ENCODE results near the gene CACNG1. TPM values are rescaled to one million over a fixed set of nuclear protein-coding genes. Genes with fewer than 3 reads are reported as not detected.

Gene CACNG1
- polyA plus RNA-seq, 1 of the 3 experiments (the other 2 are of a cell fraction) = not detected

DNA sequence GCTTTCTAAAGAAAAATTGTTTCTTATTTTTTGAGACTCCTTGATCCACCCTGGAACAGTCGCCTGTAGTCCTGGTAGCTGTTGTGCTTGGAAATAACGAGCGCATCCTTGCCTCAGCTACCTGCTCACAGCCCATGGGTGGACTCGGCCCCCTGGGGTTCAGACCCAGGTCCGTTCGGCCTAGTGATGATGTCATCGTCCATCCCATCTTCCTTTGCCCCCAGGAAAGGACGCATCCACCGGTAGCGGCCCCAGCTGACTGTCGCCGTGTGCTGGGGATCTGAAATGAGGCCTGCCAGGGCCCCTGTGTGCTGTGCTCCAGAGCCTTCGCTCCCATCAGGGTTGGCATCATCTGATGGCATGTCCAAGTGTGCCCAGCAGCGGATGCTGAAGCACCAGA is 12.0 kb upstream of the CACNG1 start (continued):
- TF ChIP-seq, protein P1, sequence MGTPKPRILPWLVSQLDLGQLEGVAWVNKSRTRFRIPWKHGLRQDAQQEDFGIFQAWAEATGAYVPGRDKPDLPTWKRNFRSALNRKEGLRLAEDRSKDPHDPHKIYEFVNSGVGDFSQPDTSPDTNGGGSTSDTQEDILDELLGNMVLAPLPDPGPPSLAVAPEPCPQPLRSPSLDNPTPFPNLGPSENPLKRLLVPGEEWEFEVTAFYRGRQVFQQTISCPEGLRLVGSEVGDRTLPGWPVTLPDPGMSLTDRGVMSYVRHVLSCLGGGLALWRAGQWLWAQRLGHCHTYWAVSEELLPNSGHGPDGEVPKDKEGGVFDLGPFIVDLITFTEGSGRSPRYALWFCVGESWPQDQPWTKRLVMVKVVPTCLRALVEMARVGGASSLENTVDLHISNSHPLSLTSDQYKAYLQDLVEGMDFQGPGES (IDR thresholded peaks at IDR 0.05; ENCODE audit: low read depth, low read length) = no peak

DNA sequence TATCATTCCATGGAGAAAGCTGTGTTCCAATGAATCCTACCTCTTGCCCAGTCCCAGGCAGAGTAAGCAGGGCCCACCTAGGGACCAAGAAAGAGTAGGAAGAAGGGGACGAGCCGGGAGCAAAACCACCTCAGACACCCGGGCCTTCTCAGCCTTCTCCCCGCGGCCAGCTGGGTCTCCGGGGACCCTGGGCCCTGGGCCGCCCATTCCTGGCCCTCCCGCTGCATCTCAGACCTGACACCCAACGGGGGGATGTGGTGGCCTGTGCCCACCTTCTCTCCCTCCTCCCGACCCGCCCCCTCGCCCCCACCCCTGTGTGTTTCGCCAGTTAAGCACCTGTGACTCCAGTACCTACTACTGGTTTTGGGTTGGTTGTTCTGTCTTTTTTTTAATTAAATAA is 11.4 kb upstream of the CACNG1 start:
- ChIA-PET POLR2A (no interaction called here), CTCF (interaction anchor here (0.8 to 1.4 kb wide), 4 partner anchors 8 to 43 kb away, joined by 3 read pairs; no protein-coding TSS in a partner anchor)
- Histone ChIP-seq H4K20me1 (ENCODE audit: insufficient read depth) (no peaks in the 10 kb centered on the region), H3K4me3 (ENCODE audit: low read depth in 2 of 2, low read length in 1 of 2) (no peak overlapping the region), H3K9me2 (no peaks in the 10 kb centered on the region), H3F3A (replicated peaks; ENCODE audit: insufficient read depth) (no peaks in the 10 kb centered on the region), H3K9me3 (no peaks in the 10 kb centered on the region), H3K4me1 (ENCODE audit: control insufficient read depth in 1 of 2, insufficient read depth in 2 of 2, low read depth in 1 of 2, low read length in 1 of 2) (no peaks in the 10 kb centered on the region), H3K27ac (ENCODE audit: low read depth in 2 of 2, low read length in 1 of 2) (no peak overlapping the region), H3K36me3 (replicated peaks in 1 of 2; ENCODE audit: control insufficient read depth in 1 of 2, insufficient read depth in 2 of 2, low read length in 1 of 2) (no peaks in the 10 kb centered on the region), H3K4me2 (no peak overlapping the region), H3K9ac (no peak overlapping the region), H2AFZ (ENCODE audit: low read depth) (no peak overlapping the region), H3K79me2 (ENCODE audit: insufficient read depth) (no peaks in the 10 kb centered on the region), H3K27me3 (ENCODE audit: insufficient read depth) (no peaks in the 10 kb centered on the region)
- no peak for TF ChIP-seq JUND (IDR thresholded peaks at IDR 0.05)
- no peak for TF ChIP-seq YY1 (IDR thresholded peaks at IDR 0.05; ENCODE audit: low read depth)
- TF ChIP-seq TAF1 (IDR thresholded peaks at IDR 0.05; ENCODE audit: borderline replicate concordance, low read depth, low read length) = no peak
- TF ChIP-seq FOSL2 (IDR thresholded peaks at IDR 0.05; ENCODE audit: borderline replicate concordance, low read depth) = no peak
- no peak for TF ChIP-seq GATA2 (CRISPR knock-in tag; IDR thresholded peaks at IDR 0.05)
- TF ChIP-seq, protein P2, sequence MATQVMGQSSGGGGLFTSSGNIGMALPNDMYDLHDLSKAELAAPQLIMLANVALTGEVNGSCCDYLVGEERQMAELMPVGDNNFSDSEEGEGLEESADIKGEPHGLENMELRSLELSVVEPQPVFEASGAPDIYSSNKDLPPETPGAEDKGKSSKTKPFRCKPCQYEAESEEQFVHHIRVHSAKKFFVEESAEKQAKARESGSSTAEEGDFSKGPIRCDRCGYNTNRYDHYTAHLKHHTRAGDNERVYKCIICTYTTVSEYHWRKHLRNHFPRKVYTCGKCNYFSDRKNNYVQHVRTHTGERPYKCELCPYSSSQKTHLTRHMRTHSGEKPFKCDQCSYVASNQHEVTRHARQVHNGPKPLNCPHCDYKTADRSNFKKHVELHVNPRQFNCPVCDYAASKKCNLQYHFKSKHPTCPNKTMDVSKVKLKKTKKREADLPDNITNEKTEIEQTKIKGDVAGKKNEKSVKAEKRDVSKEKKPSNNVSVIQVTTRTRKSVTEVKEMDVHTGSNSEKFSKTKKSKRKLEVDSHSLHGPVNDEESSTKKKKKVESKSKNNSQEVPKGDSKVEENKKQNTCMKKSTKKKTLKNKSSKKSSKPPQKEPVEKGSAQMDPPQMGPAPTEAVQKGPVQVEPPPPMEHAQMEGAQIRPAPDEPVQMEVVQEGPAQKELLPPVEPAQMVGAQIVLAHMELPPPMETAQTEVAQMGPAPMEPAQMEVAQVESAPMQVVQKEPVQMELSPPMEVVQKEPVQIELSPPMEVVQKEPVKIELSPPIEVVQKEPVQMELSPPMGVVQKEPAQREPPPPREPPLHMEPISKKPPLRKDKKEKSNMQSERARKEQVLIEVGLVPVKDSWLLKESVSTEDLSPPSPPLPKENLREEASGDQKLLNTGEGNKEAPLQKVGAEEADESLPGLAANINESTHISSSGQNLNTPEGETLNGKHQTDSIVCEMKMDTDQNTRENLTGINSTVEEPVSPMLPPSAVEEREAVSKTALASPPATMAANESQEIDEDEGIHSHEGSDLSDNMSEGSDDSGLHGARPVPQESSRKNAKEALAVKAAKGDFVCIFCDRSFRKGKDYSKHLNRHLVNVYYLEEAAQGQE (IDR thresholded peaks at IDR 0.05; ENCODE audit: low read depth, low read length) = no peak
- TF ChIP-seq RAD21 (IDR thresholded peaks at IDR 0.05; ENCODE audit: low read length) = no peak
- no peak for TF ChIP-seq SMC3 (IDR thresholded peaks at IDR 0.05; ENCODE audit: low read depth, low read length)
- TF ChIP-seq TCF12 (IDR thresholded peaks at IDR 0.05) = no peak
- TF ChIP-seq SIN3A (IDR thresholded peaks at IDR 0.05; ENCODE audit: borderline replicate concordance, low read depth, low read length) = no peak
- TF ChIP-seq NFIC (IDR thresholded peaks at IDR 0.05; ENCODE audit: borderline replicate concordance) = no peak
- no peak for DNase-seq
- WGBS (ENCODE audit: low lambda C conversion rate) = 79% methylated on average over 13 of the region's 13 CpGs

DNA sequence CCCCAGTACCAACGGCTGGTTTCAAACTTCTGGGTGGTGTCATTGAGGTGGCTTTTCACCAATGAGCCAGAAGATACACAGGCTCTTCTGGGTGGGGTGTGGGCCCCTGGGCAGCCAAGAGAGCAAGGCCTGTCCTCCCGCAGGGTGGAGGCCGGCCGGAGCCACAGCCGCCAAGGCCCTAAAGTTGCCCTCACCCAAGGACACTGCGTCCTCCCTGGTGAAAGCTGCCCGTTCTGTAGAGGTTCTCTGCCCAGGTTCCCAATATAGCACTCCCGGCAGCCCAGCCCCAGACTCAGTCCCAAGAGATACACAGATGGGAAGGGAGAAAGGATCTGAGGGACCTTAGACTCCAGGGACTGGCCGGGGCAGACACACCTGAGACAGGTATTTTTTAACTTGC is 10.7 kb upstream of the CACNG1 start:
- H3K4me1 ChIP-seq (ENCODE audit: control insufficient read depth in 1 of 2, insufficient read depth in 2 of 2, low read depth in 1 of 2, low read length in 1 of 2) = no peaks in the 10 kb centered on the region
- WGBS (ENCODE audit: low lambda C conversion rate) = 84% methylated on average over 6 of the region's 9 CpGs
- TF ChIP-seq SIN3A (IDR thresholded peaks at IDR 0.05; ENCODE audit: borderline replicate concordance, low read depth, low read length) = no peak
- TF ChIP-seq RFX5 (IDR thresholded peaks at IDR 0.05; ENCODE audit: low read length) = no peak
- TF ChIP-seq SMC3 (IDR thresholded peaks at IDR 0.05; ENCODE audit: low read depth, low read length) = no peak
- TF ChIP-seq, protein P1 (IDR thresholded peaks at IDR 0.05; ENCODE audit: low read depth, low read length) = no peak
- no peak for TF ChIP-seq NRF1 (IDR thresholded peaks at IDR 0.05; ENCODE audit: low read depth, low read length)
- no peak for TF ChIP-seq GABPA (IDR thresholded peaks at IDR 0.05; ENCODE audit: low read depth)
- TF ChIP-seq FOXM1 (IDR thresholded peaks at IDR 0.05; ENCODE audit: low read depth) = no peak
- no peak for TF ChIP-seq JUND (IDR thresholded peaks at IDR 0.05)
- no peak for TF ChIP-seq RXRA (IDR thresholded peaks at IDR 0.05; ENCODE audit: borderline replicate concordance, low read depth)
- no peak for TF ChIP-seq RCOR1 (IDR thresholded peaks at IDR 0.05; ENCODE audit: low read length)
- H3K4me3 ChIP-seq (ENCODE audit: low read depth in 2 of 2, low read length in 1 of 2) = no peak overlapping the region
- no peak overlapping the region for H3K4me2 ChIP-seq
- no peak overlapping the region for H3K9ac ChIP-seq
- H3K27me3 ChIP-seq (ENCODE audit: insufficient read depth) = no peaks in the 10 kb centered on the region
- DNase-seq = no peak
- H3K36me3 ChIP-seq (replicated peaks in 1 of 2; ENCODE audit: control insufficient read depth in 1 of 2, insufficient read depth in 2 of 2, low read length in 1 of 2) = no peaks in the 10 kb centered on the region
- H3K9me3 ChIP-seq = no peaks in the 10 kb centered on the region
- no peaks in the 10 kb centered on the region for H4K20me1 ChIP-seq (ENCODE audit: insufficient read depth)
- no peaks in the 10 kb centered on the region for H3K9me2 ChIP-seq
- ChIA-PET POLR2A (no interaction called here), CTCF (interaction anchor here (1.3 kb wide), 1 partner anchor 12 kb away, joined by 3 read pairs; no protein-coding TSS in a partner anchor)
- no peak overlapping the region for H3K27ac ChIP-seq (ENCODE audit: low read depth in 2 of 2, low read length in 1 of 2)
- H3K79me2 ChIP-seq (ENCODE audit: insufficient read depth) = no peaks in the 10 kb centered on the region
- H2AFZ ChIP-seq (ENCODE audit: low read depth) = no peak overlapping the region
- no peaks in the 10 kb centered on the region for H3F3A ChIP-seq (replicated peaks; ENCODE audit: insufficient read depth)
